GM18873 (cell line): ENCODE results near the gene KLRC2.
"Not testable (repeated sequence)": the region's sequence is repeated elsewhere in the genome, so short reads cannot be mapped to it uniquely, and the experiment has no call there.

Experiments
- ATAC-seq: cut with Tn5 transposase; IDR thresholded peaks from one replicate; pipeline ENCODE4 v1.9.1; 2021; ENCODE audit warnings: mild to moderate bottlenecking, moderate library complexity, moderate number of reproducible peaks; ENCODE audit not compliant: unreplicated experiment, low FRiP score

Gene KLRC2

DNA sequence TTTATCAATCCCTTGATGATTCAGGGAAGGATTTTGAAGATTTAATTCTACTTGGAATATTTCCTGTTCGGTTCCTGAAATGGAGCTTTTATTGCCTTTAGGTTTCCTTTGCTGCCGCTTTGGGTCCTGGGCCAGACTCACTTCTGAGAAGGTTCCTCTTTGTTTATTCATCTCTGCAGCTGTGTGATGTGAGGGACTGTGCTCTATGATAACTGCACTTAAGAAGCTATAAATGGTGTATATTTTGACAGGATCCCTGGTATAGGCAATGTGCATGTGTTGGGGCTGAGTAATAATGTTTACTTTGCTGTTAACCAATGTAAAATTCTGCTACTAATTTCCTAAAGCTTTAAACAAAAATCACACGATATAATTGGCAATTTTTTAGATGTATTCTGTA is at the start of gene KLRC2:
KLRC2 (minus strand) TSS at position 195 of the 400 bp plus-strand sequence; CDS start at position 171, 24 bp downstream.
- not testable (repeated sequence) for ATAC-seq

DNA sequence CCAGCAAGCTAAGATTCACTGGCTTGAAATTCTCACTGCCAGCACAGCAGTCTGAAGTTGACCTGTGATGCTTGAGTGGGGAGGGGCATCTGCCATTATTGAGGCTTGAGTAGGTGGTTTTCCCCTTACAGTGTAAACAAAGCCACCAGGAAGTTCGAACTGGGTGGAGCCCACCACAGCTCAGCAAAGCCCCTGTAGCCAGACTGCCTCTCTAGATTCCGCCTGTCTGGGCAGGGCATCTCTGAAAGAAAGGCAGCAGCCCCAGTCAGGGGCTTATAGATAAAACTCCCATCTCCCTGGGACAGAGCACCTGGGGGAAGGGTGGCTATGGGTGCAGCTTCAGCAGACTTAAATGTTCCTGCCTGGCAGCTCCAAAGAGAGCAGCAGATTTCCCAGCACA is 46.1 kb upstream of the KLRC2 start:
- not testable (repeated sequence) for ATAC-seq

DNA sequence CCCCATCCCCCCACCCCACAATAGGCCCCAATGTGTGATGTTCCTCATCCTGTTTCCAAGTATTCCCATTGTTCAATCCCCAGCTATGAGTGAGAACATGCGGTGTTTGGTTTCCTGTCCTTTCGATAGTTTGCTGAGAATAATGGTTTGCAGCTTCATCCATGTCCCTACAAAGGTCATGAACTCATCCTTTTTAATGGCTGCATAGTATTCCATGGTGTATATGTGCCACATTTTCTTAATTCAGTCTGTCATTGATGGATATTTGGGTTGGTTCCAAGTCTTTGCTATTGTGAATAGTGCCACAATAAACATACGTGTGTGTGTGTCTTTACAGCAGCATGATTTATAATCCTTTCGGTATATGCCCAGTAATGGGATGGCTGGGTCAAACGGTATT is 37.0 kb upstream of the KLRC2 start:
- ATAC-seq: not testable (repeated sequence)

DNA sequence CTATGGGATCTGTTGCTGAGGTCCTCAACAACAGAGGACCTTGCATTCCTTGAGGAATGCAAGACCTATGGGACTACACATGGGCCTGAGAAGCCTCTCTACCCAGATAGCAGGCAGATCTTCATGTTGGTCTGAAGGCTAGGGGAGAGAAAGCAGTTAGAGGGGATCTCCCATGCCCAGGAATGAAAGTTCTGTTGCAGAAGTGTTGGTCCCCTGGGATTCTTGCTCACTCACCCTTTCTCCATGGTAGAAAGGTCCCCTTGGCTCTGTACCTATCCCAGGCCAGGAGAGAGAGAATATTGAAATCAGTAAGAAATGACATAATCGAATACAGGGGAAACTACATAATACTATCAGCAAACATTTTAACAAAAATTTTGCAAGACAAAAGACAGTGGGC is 33.9 kb upstream of the KLRC2 start:
- no peak for ATAC-seq

DNA sequence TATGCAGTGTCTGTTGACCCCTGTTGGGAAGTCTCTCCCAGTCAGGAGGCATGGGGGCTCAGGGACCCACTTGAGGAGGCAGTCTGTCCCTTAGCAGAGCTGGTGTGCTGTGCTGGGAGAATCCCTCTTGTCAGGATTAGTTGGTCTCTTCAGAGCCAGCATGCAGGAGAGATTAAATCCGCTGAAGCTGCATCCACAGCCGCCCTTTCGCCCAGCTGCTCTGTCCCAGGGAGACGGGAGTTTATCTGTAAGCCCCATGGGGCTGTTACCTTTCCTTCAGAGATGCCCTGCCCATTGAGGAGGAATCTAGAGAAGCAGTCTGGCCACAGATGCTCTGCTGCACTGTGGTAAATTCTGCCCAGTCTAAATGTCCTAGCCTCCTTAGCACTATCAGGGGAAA is 30.5 kb upstream of the KLRC2 start:
- ATAC-seq: no peak

DNA sequence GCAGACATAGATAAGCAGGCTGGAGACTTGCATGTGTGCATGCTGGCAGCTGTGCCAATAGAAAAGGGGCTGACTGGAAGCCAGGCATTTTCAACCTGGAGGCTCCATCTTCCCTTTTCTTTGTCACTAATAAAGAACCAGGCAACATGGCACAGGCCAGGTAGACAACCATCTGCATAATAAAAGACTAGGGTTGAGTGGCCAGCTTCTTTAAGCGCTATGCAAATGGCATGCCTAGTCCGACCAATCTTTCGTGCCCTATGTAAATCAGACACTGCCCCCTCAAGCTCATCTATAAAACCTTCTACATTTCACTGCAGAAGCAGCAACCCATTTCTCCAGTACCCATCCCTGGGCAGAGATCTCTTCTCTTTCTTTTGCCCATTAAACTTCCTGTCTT is 21.9 kb upstream of the KLRC2 start:
- no peak for ATAC-seq

DNA sequence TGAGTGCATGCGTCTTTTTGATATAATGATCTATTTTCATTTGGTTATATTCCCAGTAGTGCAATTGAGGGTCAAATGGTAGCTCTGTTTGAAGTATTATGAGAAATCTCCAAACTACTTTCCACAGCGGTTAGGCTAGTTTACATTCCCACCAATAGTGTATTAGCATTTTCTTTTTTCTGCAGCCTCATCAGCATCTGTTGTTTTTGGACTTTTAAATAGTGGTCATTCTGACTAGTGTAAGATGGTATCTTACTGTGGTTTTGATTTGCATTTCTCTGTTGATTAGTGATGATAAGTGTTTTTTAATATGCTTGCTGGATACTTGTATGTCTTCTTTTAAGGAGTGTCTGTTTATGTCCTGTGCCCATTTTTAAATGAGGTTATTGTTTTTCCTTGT is 21.0 kb upstream of the KLRC2 start:
- no peak for ATAC-seq

DNA sequence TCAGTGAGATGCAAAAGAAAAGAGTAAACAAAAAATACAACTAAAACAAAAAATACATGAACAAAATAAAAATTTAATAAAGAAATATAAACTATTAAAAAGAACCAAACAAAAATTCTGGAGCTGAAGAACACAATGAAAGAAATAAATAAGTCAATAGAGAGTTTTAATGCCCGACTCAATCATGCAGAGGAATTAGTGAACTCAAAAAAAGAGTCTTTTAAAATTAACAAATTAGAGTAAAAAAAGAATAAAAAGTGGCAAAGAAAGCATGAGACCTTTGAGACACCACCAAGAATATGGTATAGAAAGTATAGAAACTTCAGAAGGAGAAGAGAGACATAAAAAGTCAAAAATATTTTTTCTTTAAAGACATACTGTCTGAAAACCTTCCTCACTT is 20.0 kb upstream of the KLRC2 start:
- no peak for ATAC-seq

DNA sequence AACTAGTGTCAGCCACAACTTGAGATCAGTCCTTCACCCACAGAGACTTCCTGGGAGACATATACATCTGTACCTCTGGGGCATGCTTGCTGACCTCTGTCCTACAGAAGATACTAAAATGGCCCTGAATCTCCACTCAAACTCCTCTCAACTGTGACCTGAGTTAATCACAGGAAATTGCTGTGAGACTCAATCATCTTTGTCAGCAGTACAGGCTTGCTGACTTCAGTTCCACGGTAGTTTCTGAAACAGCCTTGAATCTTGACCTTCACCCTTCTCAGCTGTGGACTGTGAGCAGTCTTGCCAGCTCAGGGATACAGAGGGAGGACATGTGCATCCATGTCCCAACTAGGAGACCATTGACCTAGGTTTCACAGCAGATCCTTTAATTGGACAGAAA is 18.7 kb upstream of the KLRC2 start:
- no peak for ATAC-seq

DNA sequence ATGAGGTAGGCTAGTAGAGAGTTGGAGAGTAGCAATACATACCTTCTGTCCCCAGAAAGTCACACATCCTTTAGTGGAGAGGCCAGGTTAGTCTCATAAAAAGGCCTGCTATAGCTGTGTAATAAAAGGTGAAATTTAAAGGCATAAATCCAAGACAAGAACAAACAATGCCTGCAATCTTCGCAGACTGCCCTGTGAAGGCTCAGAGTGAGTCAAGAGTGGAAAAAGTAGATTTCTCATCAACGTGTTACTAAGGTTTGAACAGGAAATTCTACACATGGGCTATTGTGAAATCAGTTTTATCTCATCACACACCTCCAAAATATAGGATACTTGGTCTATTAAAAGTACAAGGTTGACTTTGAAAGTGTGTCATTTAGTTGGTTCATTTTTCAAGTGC is 17.3 kb upstream of the KLRC2 start, which contains the start of gene KLRC1:
KLRC1 (minus strand) TSS at position 222 of the 400 bp plus-strand sequence. CDS start 2,221 bp downstream, outside the sequence.
- ATAC-seq: no peak

DNA sequence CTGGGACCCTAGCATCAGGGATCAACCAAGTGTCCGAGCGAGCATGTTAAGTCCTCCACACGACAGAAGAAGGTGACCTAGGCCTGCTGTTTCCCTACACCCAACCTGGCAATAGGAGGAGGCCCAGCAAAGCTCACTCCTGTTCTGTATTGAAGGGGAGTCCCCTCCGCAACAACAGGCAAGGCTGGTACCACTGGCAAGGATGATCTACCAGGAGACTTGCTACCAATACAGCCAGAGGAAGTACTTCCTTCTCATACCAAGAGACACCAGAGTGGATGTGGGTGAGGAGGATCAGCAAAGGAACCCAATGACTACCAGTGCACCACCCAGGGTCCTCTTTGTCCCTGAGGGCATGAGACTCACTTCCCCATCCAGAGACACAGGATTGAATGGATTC is 12.4 kb upstream of the KLRC2 start:
- ATAC-seq: no peak

DNA sequence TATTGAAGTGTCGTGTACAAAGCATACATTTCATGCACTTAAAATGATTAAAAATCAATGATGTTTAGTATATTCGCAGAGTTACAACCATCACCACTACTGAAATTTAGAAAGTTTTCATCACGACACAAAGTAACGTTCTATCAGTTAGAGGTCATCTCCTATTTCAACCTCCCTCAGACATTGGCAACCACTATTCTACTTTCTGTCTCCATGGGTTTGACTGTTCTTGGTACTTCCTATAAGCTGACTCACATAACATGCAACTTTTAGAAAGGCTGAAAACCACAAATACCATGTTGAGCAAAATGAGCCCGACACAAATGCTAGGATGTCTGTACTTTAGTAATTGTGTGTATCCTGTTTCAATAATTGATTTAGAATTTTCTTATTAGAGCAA is 10.2 kb upstream of the KLRC2 start:
- not testable (repeated sequence) for ATAC-seq

DNA sequence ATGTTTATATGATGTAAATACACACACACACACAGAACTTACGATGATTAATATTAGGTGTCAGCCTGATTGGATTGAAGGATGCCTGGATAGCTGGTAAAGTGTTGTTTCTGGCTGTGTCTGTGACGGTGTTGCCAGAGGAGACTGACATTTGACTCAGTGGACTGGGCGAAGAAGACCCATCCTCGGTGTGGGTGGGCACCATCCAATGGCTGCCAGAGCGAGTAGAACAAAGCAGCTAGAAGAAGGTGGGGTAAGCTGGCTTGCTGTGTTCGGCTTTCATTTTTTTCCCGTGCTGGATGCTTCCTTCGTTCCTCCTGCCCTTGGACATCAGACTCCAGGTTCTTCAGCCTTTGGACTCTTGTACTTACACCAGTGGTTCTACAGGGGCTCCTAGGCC is 5.3 kb upstream of the KLRC2 start:
- not testable (repeated sequence) for ATAC-seq

DNA sequence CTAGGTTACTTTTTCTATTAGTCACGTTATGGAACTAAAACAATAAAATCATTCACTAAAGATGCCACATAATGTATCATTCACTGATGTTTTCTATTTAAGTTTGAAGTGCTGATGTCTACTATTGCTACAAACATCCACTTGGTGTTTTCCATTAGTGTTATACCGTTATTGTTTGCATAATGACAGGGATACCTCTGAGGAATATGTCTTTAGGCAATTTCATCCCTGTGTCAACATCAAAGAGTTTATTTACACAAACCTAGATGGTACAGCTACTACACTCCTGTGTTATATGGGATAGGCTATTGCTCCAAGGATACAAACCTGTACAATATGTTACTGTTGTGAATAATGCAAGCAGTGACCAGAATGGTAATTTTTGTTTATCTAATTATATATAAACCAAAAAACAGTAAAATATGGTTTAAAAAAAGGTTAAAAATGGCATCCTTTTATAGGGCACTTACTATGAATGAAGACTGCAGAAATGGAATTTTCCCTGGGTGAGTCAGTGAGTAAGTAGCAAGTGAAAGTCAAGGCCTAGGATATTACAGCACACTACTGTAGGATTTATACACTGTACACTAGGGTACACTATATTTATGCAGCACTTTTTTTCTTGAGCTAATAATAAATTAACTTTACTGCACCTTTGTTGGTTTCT is 3.9 kb upstream of the KLRC2 start:
- not testable (repeated sequence) for ATAC-seq

DNA sequence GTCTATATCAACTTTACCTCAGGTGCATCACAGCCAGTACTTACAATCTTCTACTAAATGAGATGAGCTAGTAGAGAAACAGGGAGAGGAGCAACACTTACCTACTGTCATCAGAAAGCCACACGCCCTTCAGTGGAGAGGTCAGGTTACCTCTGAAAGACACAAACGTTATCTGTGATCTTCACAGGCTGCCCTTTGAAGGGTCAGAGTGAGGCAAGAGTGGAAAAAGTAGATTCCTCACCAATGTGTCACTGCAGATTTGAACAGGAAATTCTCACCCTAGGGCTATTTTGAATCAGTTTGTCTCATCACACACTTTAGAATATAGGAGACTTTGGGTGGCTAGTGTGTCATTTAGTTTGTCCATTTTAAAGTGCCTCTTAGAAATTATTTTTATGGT is 1.8 kb upstream of the KLRC2 start:
- ATAC-seq: not testable (repeated sequence)

DNA sequence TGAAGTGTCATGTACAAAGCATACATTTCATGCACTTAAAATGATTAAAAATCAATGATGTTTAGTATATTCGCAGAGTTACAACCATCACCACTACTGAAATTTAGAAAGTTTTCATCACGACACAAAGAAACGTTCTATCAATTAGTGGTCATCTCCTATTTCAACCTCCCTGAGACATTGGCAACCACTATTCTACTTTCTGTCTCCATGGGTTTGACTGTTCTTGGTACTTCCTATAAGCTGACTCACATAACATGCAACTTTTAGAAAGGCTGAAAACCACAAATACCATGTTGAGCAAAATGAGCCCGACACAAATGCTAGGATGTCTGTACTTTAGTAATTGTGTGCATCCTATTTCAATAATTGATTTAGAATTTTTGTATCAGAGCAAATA is 5.2 kb downstream of the KLRC2 start:
- not testable (repeated sequence) for ATAC-seq

DNA sequence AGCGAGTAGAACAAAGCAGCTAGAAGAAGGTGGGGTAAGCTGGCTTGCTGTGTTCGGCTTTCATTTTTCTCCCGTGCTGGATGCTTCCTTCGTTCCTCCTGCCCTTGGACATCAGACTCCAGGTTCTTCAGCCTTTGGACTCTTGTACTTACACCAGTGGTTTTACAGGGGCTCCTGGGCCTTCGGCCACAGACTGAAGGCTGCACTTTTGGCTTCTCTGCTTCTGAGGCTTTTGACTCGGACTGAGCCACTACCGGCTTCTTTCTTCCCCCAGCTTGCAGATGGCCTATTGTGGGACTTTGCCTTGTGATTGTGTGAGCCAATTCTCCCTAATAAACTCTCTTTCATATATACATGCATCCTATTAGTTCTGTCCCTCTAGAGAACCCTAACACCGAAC is 9.9 kb downstream of the KLRC2 start:
- not testable (repeated sequence) for ATAC-seq

DNA sequence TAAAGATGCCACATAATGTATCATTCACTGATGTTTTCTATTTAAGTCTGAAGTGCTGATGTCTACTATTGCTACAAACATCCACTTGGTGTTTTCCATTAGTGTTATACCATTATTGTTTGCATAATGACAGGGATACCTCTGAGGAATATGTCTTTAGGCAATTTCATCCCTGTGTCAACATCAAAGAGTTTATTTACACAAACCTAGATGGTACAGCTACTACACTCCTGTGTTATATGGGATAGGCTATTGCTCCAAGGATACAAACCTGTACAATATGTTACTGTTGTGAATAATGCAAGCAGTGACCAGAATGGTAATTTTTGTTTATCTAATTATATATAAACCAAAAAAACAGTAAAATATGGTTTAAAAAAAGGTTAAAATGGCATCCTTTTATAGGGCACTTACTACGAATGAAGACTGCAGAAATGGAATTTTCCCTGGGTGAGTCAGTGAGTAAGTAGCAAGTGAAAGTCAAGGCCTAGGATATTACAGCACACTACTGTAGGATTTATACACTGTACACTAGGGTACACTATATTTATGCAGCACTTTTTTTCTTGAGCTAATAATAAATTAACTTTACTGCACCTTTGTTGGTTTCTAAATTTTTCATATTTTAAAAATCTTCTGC is 11.4 kb downstream of the KLRC2 start:
- not testable (repeated sequence) for ATAC-seq

DNA sequence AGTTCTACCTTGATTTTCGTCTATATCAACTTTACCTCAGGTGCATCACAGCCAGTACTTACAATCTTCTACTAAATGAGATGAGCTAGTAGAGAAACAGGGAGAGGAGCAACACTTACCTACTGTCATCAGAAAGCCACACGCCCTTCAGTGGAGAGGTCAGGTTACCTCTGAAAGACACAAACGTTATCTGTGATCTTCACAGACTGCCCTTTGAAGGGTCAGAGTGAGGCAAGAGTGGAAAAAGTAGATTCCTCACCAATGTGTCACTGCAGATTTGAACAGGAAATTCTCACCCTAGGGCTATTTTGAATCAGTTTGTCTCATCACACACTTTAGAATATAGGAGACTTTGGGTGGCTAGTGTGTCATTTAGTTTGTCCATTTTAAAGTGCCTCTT is 13.7 kb downstream of the KLRC2 start:
- ATAC-seq: not testable (repeated sequence)

DNA sequence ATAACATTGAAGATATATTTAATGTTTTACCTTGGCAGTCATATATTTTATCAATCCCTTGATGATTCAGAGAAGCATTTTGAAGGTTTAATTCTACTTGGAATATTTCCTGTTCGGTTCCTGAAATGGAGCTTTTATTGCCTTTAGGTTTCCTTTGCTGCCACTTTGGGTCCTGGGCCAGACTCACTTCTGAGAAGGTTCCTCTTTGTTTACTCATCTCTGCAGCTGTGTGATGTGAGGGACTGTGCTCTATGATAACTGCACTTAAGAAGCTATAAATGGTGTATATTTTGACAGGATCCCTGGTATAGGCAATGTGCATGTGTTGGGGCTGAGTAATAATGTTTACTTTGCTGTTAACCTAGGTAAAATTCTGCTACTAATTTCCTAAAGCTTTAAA is 15.5 kb downstream of the KLRC2 start, which contains the start of gene KLRC3:
KLRC3 (minus strand) TSS at position 262 of the 400 bp plus-strand sequence; CDS start at position 217, 45 bp downstream.
- not testable (repeated sequence) for ATAC-seq

DNA sequence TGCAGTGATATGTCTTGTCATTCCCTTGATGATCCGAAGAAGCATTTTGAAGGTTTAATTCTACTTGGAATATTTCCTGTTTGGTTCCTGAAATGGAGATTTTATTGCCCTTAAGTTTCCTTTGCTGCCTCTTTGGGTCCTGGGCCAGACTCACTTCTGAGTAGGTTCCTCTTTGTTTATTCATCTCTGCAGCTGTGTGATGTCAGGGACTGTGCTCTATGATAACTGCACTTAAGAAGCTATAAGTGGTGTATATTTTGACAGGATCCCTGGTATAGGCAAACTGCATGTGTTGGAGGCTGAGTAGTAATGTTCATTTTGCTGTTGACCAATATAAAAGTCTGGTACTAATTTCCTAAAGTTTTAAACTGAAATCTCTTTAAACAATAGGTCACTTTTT is 26.4 kb downstream of the KLRC2 start, which contains the start of gene KLRC4:
KLRC4 (minus strand) TSS at position 366 of the 400 bp plus-strand sequence; CDS start at position 184, 182 bp downstream.
- no peak for ATAC-seq

DNA sequence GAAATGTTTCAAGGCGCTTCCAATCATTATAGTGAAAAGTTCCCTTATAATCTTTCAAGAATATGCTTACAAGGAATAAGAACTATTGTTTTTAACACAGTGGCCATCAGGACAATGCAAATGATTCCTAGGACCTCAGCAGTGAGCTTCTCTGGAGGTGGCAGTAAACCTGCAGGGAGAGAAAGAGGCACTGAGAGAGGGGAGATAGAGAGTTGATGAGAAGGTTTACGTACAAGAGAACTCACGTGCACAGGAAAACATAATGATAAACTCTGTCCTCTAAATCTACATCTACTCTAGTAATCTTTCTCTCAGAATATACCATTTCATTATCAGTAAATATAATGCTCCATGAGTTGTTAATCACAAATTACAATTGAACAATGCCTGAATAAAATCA is 27.0 kb downstream of the KLRC2 start:
- ATAC-seq: no peak
